DND-41 (cell line): ENCODE results near the gene NXPH2.

ENCODE experiments used
- CTCF ChIP-seq: IDR thresholded peaks from 2 replicates; pipeline ENCODE4 v1.5.1; 2012; ENCODE audit warnings: borderline replicate concordance, low read length, moderate library complexity, mild to moderate bottlenecking; ENCODE audit not compliant: poor library complexity, severe bottlenecking; ENCODE audit errors: extremely low read depth
- EZH2 ChIP-seq: IDR thresholded peaks from 3 replicates; pipeline ENCODE4 v1.6.1; 2012; ENCODE audit warnings: borderline replicate concordance, low read depth, mild to moderate bottlenecking, moderate library complexity, low read length, inconsistent platforms; ENCODE audit not compliant: severe bottlenecking

- TF ChIP-seq CTCF (no peak), EZH2 (no peak)
Observed at GRCh38 chr2:138716183-138716582, 64.0 kb downstream of the NXPH2 start.
